Fibroblast of skin of left biceps (primary cell): ENCODE data around the gene CD109.
"Not testable (repeated sequence)": the region's sequence is repeated elsewhere in the genome, so short reads cannot be mapped to it uniquely, and the experiment has no call there.

Experiments
- DNase-seq, 2 experiments: peaks; one replicate each; pipeline ENCODE4 v3.0.0-alpha.2; 2013; ENCODE audit warnings: low read depth in 2 of 2

Gene CD109

GRCh38 chr6:73683574-73683973 lies 12.4 kb upstream of the CD109 start:
- DNase-seq, result not testable (repeated sequence)

DNA sequence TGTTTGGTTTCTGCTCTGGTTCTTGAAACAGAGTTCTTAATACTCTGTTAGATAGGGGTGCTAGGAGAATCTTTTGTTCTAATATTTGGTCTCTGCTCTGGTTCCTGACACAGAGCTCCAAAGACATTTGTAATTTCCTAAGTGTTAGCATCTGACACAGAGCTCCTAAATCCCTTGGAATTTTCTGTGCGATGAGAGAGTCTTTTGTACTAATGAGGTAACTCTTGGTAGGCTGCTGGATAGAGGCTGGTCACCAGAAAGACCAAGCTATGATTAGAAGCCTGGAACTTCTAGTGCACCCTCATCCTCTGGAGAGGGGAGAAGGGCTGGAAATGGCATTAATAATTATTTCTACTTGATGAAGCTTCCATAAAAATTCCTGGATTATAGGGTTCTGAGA lies 7.7 kb upstream of the CD109 start:
- no peak for DNase-seq

GRCh38 chr6:73690056-73690455 lies 5.9 kb upstream of the CD109 start:
- no peak for DNase-seq

DNA sequence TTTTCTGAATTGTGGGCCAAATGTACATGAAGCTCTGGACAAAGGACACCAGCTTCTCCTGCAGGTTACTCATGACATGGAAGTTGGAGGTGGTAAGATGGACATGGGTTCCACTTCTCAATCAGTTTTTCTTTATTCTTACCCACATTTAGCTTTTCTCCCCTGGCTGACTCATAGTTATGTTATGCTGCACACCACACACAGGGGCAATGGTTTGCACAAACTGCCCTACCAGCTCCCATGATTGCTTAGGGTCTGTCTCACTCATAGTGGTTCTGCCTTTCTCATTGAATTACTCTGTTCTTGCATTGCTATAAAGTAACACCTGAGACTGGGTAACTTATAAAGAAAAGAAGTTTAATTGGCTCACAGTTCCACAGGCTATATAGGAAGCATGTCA lies 4.5 kb upstream of the CD109 start:
- no peak for DNase-seq

- no peak for DNase-seq
Measured at GRCh38 chr6:73694711-73695411, 1.1 kb upstream of the CD109 start.

GRCh38 chr6:73696966-73697655 lies 1.1 kb downstream of the CD109 start:
- no peak for DNase-seq

GRCh38 chr6:73699676-73700459 lies 3.9 kb downstream of the CD109 start:
- no peak for DNase-seq

- DNase-seq, result no peak
Measured at GRCh38 chr6:73702444-73702843, 6.4 kb downstream of the CD109 start.

DNA sequence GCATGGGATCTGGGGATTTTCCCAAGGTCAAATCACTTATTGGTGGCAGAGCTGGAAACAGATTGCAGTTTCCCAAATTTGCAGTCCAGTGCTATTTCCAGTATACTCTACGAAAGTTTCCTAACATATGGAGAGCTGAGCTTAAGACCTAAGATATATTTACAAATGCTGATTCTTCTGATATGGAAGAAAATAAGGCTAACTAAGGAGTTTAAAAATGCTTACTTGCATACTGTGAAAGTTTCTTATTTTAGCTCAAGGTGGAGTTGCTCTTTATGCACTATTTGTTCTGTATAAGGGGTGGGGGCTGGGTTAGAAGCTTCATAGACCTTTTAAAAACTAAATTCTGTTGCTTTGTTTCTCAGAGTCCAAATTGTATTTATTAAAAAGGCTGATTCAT lies 7.5 kb downstream of the CD109 start:
- DNase-seq, result no peak

DNA sequence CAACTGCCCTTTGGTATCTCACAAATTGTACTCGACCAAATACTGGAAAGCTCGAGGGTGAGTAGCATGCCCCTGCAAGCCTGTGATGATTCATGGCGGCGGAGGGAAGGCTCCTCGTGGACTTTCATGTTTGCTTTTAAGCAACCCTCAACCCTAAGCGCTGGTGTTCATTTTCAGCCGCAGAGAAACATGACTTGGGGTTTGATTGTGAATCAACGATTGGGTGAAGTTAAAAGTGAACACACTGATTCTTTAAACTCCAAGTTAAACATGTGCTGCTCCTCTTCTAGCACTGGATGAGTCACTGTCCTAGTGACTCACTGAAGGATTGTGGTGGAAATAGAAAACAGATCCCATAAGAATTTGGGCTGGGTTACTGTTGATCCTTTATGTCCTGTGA lies 8.3 kb downstream of the CD109 start:
- peak; percentile 96 to 97 for DNase-seq

- DNase-seq, result no peak
Measured at GRCh38 chr6:73704798-73705197, 8.8 kb downstream of the CD109 start.

GRCh38 chr6:73706971-73707370 lies 11.0 kb downstream of the CD109 start:
- DNase-seq, result no peak

- peak; percentile 46 to 56 for DNase-seq
Measured at GRCh38 chr6:73710470-73710869, 14.5 kb downstream of the CD109 start.

GRCh38 chr6:73710948-73711347 lies 14.9 kb downstream of the CD109 start:
- DNase-seq, result no peak

DNA sequence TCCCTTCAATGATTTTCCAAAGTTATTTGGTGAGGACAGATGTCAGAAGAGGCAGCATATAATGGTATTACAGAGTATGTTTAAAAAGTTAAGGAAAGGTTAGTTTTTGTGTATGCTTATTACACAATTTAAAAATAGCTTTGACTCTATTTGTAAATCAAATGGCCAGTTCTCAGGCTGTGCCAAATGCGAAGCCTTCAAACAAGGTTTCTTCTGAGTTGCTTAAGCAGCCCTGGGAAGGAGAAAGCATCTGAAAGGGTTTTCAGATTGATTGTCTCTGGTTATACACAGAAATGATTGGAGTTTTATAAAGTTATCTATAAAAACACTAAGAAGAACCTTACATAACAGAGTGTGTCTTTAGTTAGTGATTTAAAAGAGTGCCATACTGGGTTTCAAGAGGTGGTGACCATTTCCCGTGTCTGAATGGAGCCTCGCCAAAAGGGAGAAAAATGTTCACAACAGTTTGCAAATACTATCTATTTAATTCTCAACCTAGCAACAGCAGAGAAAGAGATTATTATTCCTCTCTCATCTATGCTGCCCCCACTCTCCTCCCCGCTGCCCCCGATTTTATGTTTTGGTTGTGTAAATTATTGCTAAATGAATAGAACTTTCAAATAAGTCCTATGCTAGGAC lies 16.7 kb downstream of the CD109 start:
- no peak for DNase-seq

GRCh38 chr6:73713426-73714147 lies 17.6 kb downstream of the CD109 start:
- no peak for DNase-seq

- not testable (repeated sequence) for DNase-seq
Measured at GRCh38 chr6:73715111-73715508, 19.1 kb downstream of the CD109 start.

- no peak for DNase-seq
Measured at GRCh38 chr6:73719046-73719445, 23.0 kb downstream of the CD109 start.

- DNase-seq, result peak; percentile 58 to 61
Measured at GRCh38 chr6:73722318-73723060, 26.5 kb downstream of the CD109 start.

GRCh38 chr6:73723480-73723879 lies 27.5 kb downstream of the CD109 start:
- not testable (repeated sequence) for DNase-seq

DNA sequence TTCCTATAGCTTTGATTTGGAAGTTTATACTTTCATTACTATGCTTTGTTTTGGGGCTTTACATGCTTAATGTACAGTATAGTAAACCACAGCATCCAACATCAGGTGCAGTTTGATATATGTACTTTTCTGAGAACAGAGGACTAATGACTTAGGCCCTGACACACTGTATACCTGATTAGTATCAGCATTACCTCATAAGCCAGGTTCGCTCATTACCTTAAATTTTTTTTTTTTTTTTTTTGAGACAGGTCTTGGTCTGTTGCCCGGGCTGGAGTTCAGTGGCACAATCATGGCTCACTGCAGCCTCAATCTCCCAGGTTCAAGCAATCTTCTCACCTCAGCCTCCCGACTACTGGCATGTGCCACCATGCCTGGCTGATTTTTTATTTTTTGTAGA lies 28.4 kb downstream of the CD109 start:
- no peak for DNase-seq
